ENCODE data around the gene IL34.

Gene IL34

GRCh38 chr16:70646260-70647241 lies at the start of gene IL34:
IL34 (plus strand) TSS chr16:70646559; CDS start chr16:70646948, 389 bp downstream.
- H3K36me3 Mint-ChIP-seq (ENCODE audit: low read depth) = no peaks in the 10 kb centered on the region
- H3K4me3 Mint-ChIP-seq = no peak within 1 kb of the TSS
- no peak within 1 kb of the TSS for H3K27ac Mint-ChIP-seq
- peaks cover 3% of the 10 kb centered on the region for H3K27me3 Mint-ChIP-seq
- H3K4me1 Mint-ChIP-seq (ENCODE audit: low read depth) = no peaks in the 10 kb centered on the region
- no peaks in the 10 kb centered on the region for H3K9me3 Mint-ChIP-seq

GRCh38 chr16:70597135-70597835 lies 49.1 kb upstream of the IL34 start:
- Mint-ChIP-seq H3K36me3 (ENCODE audit: low read depth) (no peaks in the 10 kb centered on the region), H3K4me1 (ENCODE audit: low read depth) (no peaks in the 10 kb centered on the region), H3K27ac (no peak overlapping the region), H3K4me3 (no peak overlapping the region), H3K9me3 (no peaks in the 10 kb centered on the region), H3K27me3 (no peaks in the 10 kb centered on the region)

GRCh38 chr16:70598937-70599503 lies 47.3 kb upstream of the IL34 start:
- Mint-ChIP-seq H3K4me1 (ENCODE audit: low read depth) (no peaks in the 10 kb centered on the region), H3K9me3 (no peaks in the 10 kb centered on the region), H3K27ac (no peak overlapping the region), H3K27me3 (no peaks in the 10 kb centered on the region), H3K4me3 (no peak overlapping the region), H3K36me3 (ENCODE audit: low read depth) (no peaks in the 10 kb centered on the region)

GRCh38 chr16:70600730-70601129 lies 45.6 kb upstream of the IL34 start:
- Mint-ChIP-seq H3K27me3 (no peaks in the 10 kb centered on the region), H3K9me3 (no peaks in the 10 kb centered on the region), H3K36me3 (ENCODE audit: low read depth) (no peaks in the 10 kb centered on the region), H3K4me3 (no peak overlapping the region), H3K27ac (no peak overlapping the region), H3K4me1 (ENCODE audit: low read depth) (no peaks in the 10 kb centered on the region)

GRCh38 chr16:70601576-70602575 lies 44.5 kb upstream of the IL34 start:
- Mint-ChIP-seq H3K36me3 (ENCODE audit: low read depth) (no peaks in the 10 kb centered on the region), H3K9me3 (no peaks in the 10 kb centered on the region), H3K27ac (no peak overlapping the region), H3K27me3 (no peaks in the 10 kb centered on the region), H3K4me3 (no peak overlapping the region), H3K4me1 (ENCODE audit: low read depth) (no peaks in the 10 kb centered on the region)

- Mint-ChIP-seq H3K4me1 (ENCODE audit: low read depth) (no peaks in the 10 kb centered on the region), H3K4me3 (no peak overlapping the region), H3K27me3 (no peaks in the 10 kb centered on the region), H3K9me3 (no peaks in the 10 kb centered on the region), H3K36me3 (ENCODE audit: low read depth) (no peaks in the 10 kb centered on the region), H3K27ac (peak overlapping the region; percentile 5)
Measured at GRCh38 chr16:70602831-70603230, 43.5 kb upstream of the IL34 start.

- H3K4me3 Mint-ChIP-seq = no peak overlapping the region
- no peaks in the 10 kb centered on the region for H3K9me3 Mint-ChIP-seq
- H3K27ac Mint-ChIP-seq = no peak overlapping the region
- no peaks in the 10 kb centered on the region for H3K4me1 Mint-ChIP-seq (ENCODE audit: low read depth)
- H3K36me3 Mint-ChIP-seq (ENCODE audit: low read depth) = no peaks in the 10 kb centered on the region
- H3K27me3 Mint-ChIP-seq = no peaks in the 10 kb centered on the region
Measured at GRCh38 chr16:70604407-70605282, 41.7 kb upstream of the IL34 start.

GRCh38 chr16:70605283-70605657 lies 41.1 kb upstream of the IL34 start:
- Mint-ChIP-seq H3K4me1 (ENCODE audit: low read depth) (no peaks in the 10 kb centered on the region), H3K27me3 (no peaks in the 10 kb centered on the region), H3K36me3 (ENCODE audit: low read depth) (no peaks in the 10 kb centered on the region), H3K4me3 (no peak overlapping the region), H3K27ac (no peak overlapping the region), H3K9me3 (no peaks in the 10 kb centered on the region)

- no peak overlapping the region for H3K27ac Mint-ChIP-seq
- H3K27me3 Mint-ChIP-seq = no peaks in the 10 kb centered on the region
Measured at GRCh38 chr16:70608521-70608920, 37.8 kb upstream of the IL34 start.

GRCh38 chr16:70610273-70611223 lies 35.8 kb upstream of the IL34 start:
- Mint-ChIP-seq H3K9me3 (no peaks in the 10 kb centered on the region), H3K4me1 (ENCODE audit: low read depth) (no peaks in the 10 kb centered on the region), H3K27me3 (no peaks in the 10 kb centered on the region), H3K27ac (no peak overlapping the region), H3K36me3 (ENCODE audit: low read depth) (no peaks in the 10 kb centered on the region), H3K4me3 (no peak overlapping the region)

More at GRCh38 chr16:70608521-70608920, 37.8 kb upstream of the IL34 start:
- Mint-ChIP-seq H3K9me3 (no peaks in the 10 kb centered on the region), H3K4me3 (no peak overlapping the region), H3K36me3 (ENCODE audit: low read depth) (no peaks in the 10 kb centered on the region), H3K4me1 (ENCODE audit: low read depth) (no peaks in the 10 kb centered on the region)

- Mint-ChIP-seq H3K4me3 (no peak overlapping the region), H3K36me3 (ENCODE audit: low read depth) (no peaks in the 10 kb centered on the region), H3K27me3 (no peaks in the 10 kb centered on the region), H3K9me3 (no peaks in the 10 kb centered on the region), H3K4me1 (ENCODE audit: low read depth) (no peaks in the 10 kb centered on the region), H3K27ac (no peak overlapping the region)
Measured at GRCh38 chr16:70611224-70611598, 35.1 kb upstream of the IL34 start.

- H3K4me1 Mint-ChIP-seq (ENCODE audit: low read depth) = no peaks in the 10 kb centered on the region
- H3K9me3 Mint-ChIP-seq = no peaks in the 10 kb centered on the region
- no peak overlapping the region for H3K27ac Mint-ChIP-seq
- H3K4me3 Mint-ChIP-seq = no peak overlapping the region
- no peaks in the 10 kb centered on the region for H3K27me3 Mint-ChIP-seq
- H3K36me3 Mint-ChIP-seq (ENCODE audit: low read depth) = no peaks in the 10 kb centered on the region
Measured at GRCh38 chr16:70611785-70612303, 34.5 kb upstream of the IL34 start.

Data from stimulated activated naive CD8-positive, alpha-beta T cell treated with anti-CD3 and anti-CD28 coated beads, Interleukin-15, Interleukin-2, amounts not matched to agents 100 ng/mL and 50 ng/mL, for 24 hours (primary cell).